GM19025 (cell line): ENCODE data around the gene SRGAP1.
"Not testable (repeated sequence)": the region's sequence is repeated elsewhere in the genome, so short reads cannot be mapped to it uniquely, and the experiment has no call there.

Source experiments
- ATAC-seq: cut with Tn5 transposase; IDR thresholded peaks from one replicate; pipeline ENCODE4 v1.9.1; 2021; ENCODE audit warnings: mild to moderate bottlenecking, low read depth, moderate library complexity; ENCODE audit not compliant: unreplicated experiment

Gene SRGAP1

GRCh38 chr12:63865448-63865847, 20.9 kb downstream of the SRGAP1 start:
- no peak for ATAC-seq

- no peak for ATAC-seq
Measured at GRCh38 chr12:63867053-63867452, 22.6 kb downstream of the SRGAP1 start.

- ATAC-seq, result no peak
Measured at GRCh38 chr12:63869656-63870055, 25.2 kb downstream of the SRGAP1 start.

GRCh38 chr12:63870838-63871237, 26.3 kb downstream of the SRGAP1 start:
- no peak for ATAC-seq

GRCh38 chr12:63874897-63875480, 30.5 kb downstream of the SRGAP1 start:
- ATAC-seq, result no peak

- no peak for ATAC-seq
Measured at GRCh38 chr12:63875703-63876102, 31.2 kb downstream of the SRGAP1 start.

- ATAC-seq, result no peak
Measured at GRCh38 chr12:63876980-63877379, 32.5 kb downstream of the SRGAP1 start.

GRCh38 chr12:63877693-63878092, 33.2 kb downstream of the SRGAP1 start:
- ATAC-seq, result no peak

GRCh38 chr12:63880235-63880634, 35.7 kb downstream of the SRGAP1 start:
- not testable (repeated sequence) for ATAC-seq

GRCh38 chr12:63880742-63881263, 36.3 kb downstream of the SRGAP1 start:
- no peak for ATAC-seq

- no peak for ATAC-seq
Measured at GRCh38 chr12:63882844-63883243, 38.3 kb downstream of the SRGAP1 start.

- ATAC-seq, result no peak
Measured at GRCh38 chr12:63885401-63885800, 40.9 kb downstream of the SRGAP1 start.

- ATAC-seq, result no peak
Measured at GRCh38 chr12:63888908-63889635, 44.6 kb downstream of the SRGAP1 start.

- no peak for ATAC-seq
Measured at GRCh38 chr12:63889721-63890509, 45.4 kb downstream of the SRGAP1 start.

- ATAC-seq, result no peak
Measured at GRCh38 chr12:63893170-63893569, 48.7 kb downstream of the SRGAP1 start.

GRCh38 chr12:63894132-63894531, 49.6 kb downstream of the SRGAP1 start:
- no peak for ATAC-seq

GRCh38 chr12:63895841-63896240, 51.3 kb downstream of the SRGAP1 start:
- no peak for ATAC-seq

GRCh38 chr12:63897931-63898330, 53.4 kb downstream of the SRGAP1 start:
- ATAC-seq, result no peak

- no peak for ATAC-seq
Measured at GRCh38 chr12:63898764-63899337, 54.4 kb downstream of the SRGAP1 start.

GRCh38 chr12:63899396-63899795, 54.9 kb downstream of the SRGAP1 start:
- no peak for ATAC-seq
